CD4-positive, alpha-beta T cell treated with Interferon alpha-2 for 1 hour (primary cell): Measurements from ENCODE around the gene UHMK1.

Source experiments
- DNase-seq, 2 donors: peaks; one replicate each; pipeline ENCODE4 v3.0.0-alpha.2; 2020 to 2022

UHMK1 gene

GRCh38 chr1:162530307-162530987, 32.8 kb downstream of the UHMK1 start:
- DNase-seq: peak in 1 of 2 donors; percentile 22

- DNase-seq: no peak
Observed at GRCh38 chr1:162530988-162531319, 33.3 kb downstream of the UHMK1 start.

GRCh38 chr1:162535501-162535900, 37.9 kb downstream of the UHMK1 start:
- no peak for DNase-seq

GRCh38 chr1:162536511-162536910, 38.9 kb downstream of the UHMK1 start:
- DNase-seq: no peak

- no peak for DNase-seq
Observed at GRCh38 chr1:162537216-162537615, 39.6 kb downstream of the UHMK1 start.

- no peak for DNase-seq
Observed at GRCh38 chr1:162538815-162539431, 41.3 kb downstream of the UHMK1 start.

- DNase-seq: no peak
Observed at GRCh38 chr1:162541619-162542141, 44.1 kb downstream of the UHMK1 start.

GRCh38 chr1:162543228-162543627, 45.6 kb downstream of the UHMK1 start:
- DNase-seq: no peak

GRCh38 chr1:162548170-162548569, 50.6 kb downstream of the UHMK1 start:
- peak; percentile 13 to 40 for DNase-seq

GRCh38 chr1:162549001-162549400, 51.4 kb downstream of the UHMK1 start:
- no peak for DNase-seq

- no peak for DNase-seq
Observed at GRCh38 chr1:162550925-162551324, 53.3 kb downstream of the UHMK1 start.

- no peak for DNase-seq
Observed at GRCh38 chr1:162551969-162552683, 54.5 kb downstream of the UHMK1 start.

GRCh38 chr1:162552684-162553252, 55.1 kb downstream of the UHMK1 start:
- DNase-seq: no peak

- DNase-seq: no peak
Observed at GRCh38 chr1:162554258-162554657, 56.6 kb downstream of the UHMK1 start.

- no peak for DNase-seq
Observed at GRCh38 chr1:162557536-162557935, 59.9 kb downstream of the UHMK1 start.

- DNase-seq: no peak
Observed at GRCh38 chr1:162560303-162561036, 62.9 kb downstream of the UHMK1 start.

- DNase-seq: peak; percentile 97 to 98
Observed at GRCh38 chr1:162561037-162561615, 63.5 kb downstream of the UHMK1 start.

GRCh38 chr1:162561616-162562469, 64.2 kb downstream of the UHMK1 start, which contains the start of gene UAP1:
TSS of gene UAP1 (plus strand) at chr1:162561722. CDS start at chr1:162566069, 4,347 bp downstream.
- DNase-seq: no peak

- DNase-seq: no peak
Observed at GRCh38 chr1:162562470-162562828, 64.8 kb downstream of the UHMK1 start.

- no peak for DNase-seq
Observed at GRCh38 chr1:162564762-162565218, 67.2 kb downstream of the UHMK1 start.

GRCh38 chr1:162565460-162565859, 67.8 kb downstream of the UHMK1 start:
- no peak for DNase-seq
